ENCODE measurements around the gene UBALD1.

Gene UBALD1

DNA sequence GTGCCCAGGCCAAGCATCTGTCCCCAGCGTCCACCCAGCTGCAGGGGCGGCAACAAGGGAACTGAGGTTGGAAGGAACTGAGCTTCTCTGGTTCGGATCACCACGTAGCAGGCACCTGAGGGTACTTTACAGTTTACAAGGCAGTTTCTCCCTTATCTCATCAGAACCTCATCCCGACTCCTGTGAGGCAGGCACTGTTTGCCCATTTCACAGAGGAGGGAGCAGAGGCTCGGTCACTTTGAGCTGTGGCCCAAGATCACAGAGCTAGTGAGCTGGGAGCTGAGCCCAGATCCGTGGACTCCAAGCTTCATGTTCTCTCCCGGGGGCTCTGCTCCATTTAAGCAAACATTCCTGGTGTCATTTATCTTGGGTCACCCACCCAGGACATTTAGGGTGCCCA is 15.1 kb downstream of the UBALD1 start:
- no peaks in the 10 kb centered on the region for H4K20me1 ChIP-seq (ENCODE audit: control insufficient read depth, insufficient read depth, low read depth, low read length)
- no peaks in the 10 kb centered on the region; the same call in 1 of the 2 replicates for H3K27me3 ChIP-seq (ENCODE audit: control insufficient read depth, low read length)
- no peaks in the 10 kb centered on the region for H3K4me1 ChIP-seq (ENCODE audit: control insufficient read depth, low read length)
- H3K4me3 ChIP-seq (ENCODE audit: low read length) = no peak overlapping the region
- no peaks in the 10 kb centered on the region for H3K79me2 ChIP-seq (ENCODE audit: control insufficient read depth, low read length)
- no peaks in the 10 kb centered on the region for H3K36me3 ChIP-seq (ENCODE audit: control insufficient read depth, low read length)
- no peaks in the 10 kb centered on the region for H3F3A ChIP-seq (ENCODE audit: control insufficient read depth, insufficient read depth)
- no peak for TF ChIP-seq EZH2phosphoT487 (IDR thresholded peaks at IDR 0.05; ENCODE audit: borderline replicate concordance, low read length)
- TF ChIP-seq, protein P1, sequence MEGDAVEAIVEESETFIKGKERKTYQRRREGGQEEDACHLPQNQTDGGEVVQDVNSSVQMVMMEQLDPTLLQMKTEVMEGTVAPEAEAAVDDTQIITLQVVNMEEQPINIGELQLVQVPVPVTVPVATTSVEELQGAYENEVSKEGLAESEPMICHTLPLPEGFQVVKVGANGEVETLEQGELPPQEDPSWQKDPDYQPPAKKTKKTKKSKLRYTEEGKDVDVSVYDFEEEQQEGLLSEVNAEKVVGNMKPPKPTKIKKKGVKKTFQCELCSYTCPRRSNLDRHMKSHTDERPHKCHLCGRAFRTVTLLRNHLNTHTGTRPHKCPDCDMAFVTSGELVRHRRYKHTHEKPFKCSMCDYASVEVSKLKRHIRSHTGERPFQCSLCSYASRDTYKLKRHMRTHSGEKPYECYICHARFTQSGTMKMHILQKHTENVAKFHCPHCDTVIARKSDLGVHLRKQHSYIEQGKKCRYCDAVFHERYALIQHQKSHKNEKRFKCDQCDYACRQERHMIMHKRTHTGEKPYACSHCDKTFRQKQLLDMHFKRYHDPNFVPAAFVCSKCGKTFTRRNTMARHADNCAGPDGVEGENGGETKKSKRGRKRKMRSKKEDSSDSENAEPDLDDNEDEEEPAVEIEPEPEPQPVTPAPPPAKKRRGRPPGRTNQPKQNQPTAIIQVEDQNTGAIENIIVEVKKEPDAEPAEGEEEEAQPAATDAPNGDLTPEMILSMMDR (IDR thresholded peaks at IDR 0.05; ENCODE audit: low read depth, low read length, poor library complexity, severe bottlenecking) = no peak
- no peak overlapping the region for H3K4me2 ChIP-seq (ENCODE audit: low read length)
- H3K9me2 ChIP-seq (replicated peaks; ENCODE audit: control insufficient read depth, low read length) = no peaks in the 10 kb centered on the region
- H3K27ac ChIP-seq (ENCODE audit: low read depth, low read length) = no peak overlapping the region
- H3K9me3 ChIP-seq (ENCODE audit: control insufficient read depth, insufficient read depth, low read length) = no peaks in the 10 kb centered on the region

DNA sequence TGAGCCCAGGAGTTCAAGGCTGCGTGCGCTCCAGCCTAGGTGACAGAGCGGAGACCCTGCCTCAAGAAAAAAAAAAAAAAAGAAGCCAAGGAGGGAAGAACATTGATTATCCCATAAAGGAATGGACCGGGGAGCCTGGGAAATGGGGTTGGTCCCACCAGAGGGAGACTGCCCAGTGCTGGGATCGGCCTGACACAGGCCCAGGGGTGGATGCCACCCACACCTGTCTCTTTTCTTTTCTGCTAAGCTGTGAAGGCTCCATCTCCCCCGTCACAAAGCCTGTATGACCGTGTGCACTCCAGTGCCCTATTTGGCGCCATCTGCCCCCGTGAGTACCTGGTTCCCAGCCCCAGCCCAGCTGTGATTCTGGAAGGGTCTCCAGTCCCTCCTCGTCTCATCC is 15.7 kb downstream of the UBALD1 start:
- H3K4me2 ChIP-seq (ENCODE audit: low read length) = no peak overlapping the region
- H3F3A ChIP-seq (ENCODE audit: control insufficient read depth, insufficient read depth) = no peaks in the 10 kb centered on the region
- H3K79me2 ChIP-seq (ENCODE audit: control insufficient read depth, low read length) = no peaks in the 10 kb centered on the region
- no peaks in the 10 kb centered on the region for H3K4me1 ChIP-seq (ENCODE audit: control insufficient read depth, low read length)
- no peak overlapping the region for H3K4me3 ChIP-seq (ENCODE audit: low read length)
- H4K20me1 ChIP-seq (ENCODE audit: control insufficient read depth, insufficient read depth, low read depth, low read length) = no peaks in the 10 kb centered on the region
- TF ChIP-seq, protein P1 (IDR thresholded peaks at IDR 0.05; ENCODE audit: low read depth, low read length, poor library complexity, severe bottlenecking) = no peak
- TF ChIP-seq EZH2phosphoT487 (IDR thresholded peaks at IDR 0.05; ENCODE audit: borderline replicate concordance, low read length) = no peak
- no peaks in the 10 kb centered on the region for H3K36me3 ChIP-seq (ENCODE audit: control insufficient read depth, low read length)
- no peaks in the 10 kb centered on the region for H3K9me2 ChIP-seq (replicated peaks; ENCODE audit: control insufficient read depth, low read length)
- no peaks in the 10 kb centered on the region for H3K9me3 ChIP-seq (ENCODE audit: control insufficient read depth, insufficient read depth, low read length)
- H3K27me3 ChIP-seq (ENCODE audit: control insufficient read depth, low read length) = no peaks in the 10 kb centered on the region; the same call in 1 of the 2 replicates
- H3K27ac ChIP-seq (ENCODE audit: low read depth, low read length) = no peak overlapping the region

DNA sequence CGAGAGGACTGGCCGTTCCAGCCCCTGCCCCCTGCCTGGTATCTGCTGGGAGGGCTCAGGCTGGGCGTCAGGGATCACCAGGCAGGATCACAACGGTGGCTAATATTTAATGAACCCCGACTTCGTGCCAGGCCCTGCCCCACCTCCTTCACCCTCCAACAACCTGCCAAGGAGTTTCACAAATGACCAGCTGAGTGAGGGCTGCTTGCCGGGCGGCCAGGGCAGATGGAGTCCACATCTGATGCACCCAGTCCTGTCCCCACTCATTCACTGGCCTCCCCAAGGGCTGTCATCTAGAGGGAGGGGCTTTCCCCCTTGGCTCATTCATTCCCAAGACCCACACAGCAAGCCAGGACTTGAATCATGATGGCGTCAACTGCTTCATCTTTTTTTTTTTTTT is 17.5 kb downstream of the UBALD1 start:
- no peaks in the 10 kb centered on the region for H3K9me3 ChIP-seq (ENCODE audit: control insufficient read depth, insufficient read depth, low read length)
- H3K27me3 ChIP-seq (ENCODE audit: control insufficient read depth, low read length) = peaks cover 2% of the 10 kb centered on the region; the same call in 1 of the 2 replicates
- no peaks in the 10 kb centered on the region for H3K4me1 ChIP-seq (ENCODE audit: control insufficient read depth, low read length)
- H3K9me2 ChIP-seq (replicated peaks; ENCODE audit: control insufficient read depth, low read length) = no peaks in the 10 kb centered on the region
- no peak overlapping the region for H3K27ac ChIP-seq (ENCODE audit: low read depth, low read length)
- TF ChIP-seq, protein P1 (IDR thresholded peaks at IDR 0.05; ENCODE audit: low read depth, low read length, poor library complexity, severe bottlenecking) = no peak
- no peak for TF ChIP-seq EZH2phosphoT487 (IDR thresholded peaks at IDR 0.05; ENCODE audit: borderline replicate concordance, low read length)
- H4K20me1 ChIP-seq (ENCODE audit: control insufficient read depth, insufficient read depth, low read depth, low read length) = no peaks in the 10 kb centered on the region
- H3K36me3 ChIP-seq (ENCODE audit: control insufficient read depth, low read length) = no peaks in the 10 kb centered on the region
- H3K4me2 ChIP-seq (ENCODE audit: low read length) = no peak overlapping the region
- no peak overlapping the region for H3K4me3 ChIP-seq (ENCODE audit: low read length)
- no peaks in the 10 kb centered on the region for H3F3A ChIP-seq (ENCODE audit: control insufficient read depth, insufficient read depth)
- H3K79me2 ChIP-seq (ENCODE audit: control insufficient read depth, low read length) = no peaks in the 10 kb centered on the region
